Endothelial cell of umbilical vein (primary cell): ENCODE measurements around the gene CACNB1. TPM values are rescaled to one million over a fixed set of nuclear protein-coding genes. Genes with fewer than 3 reads are reported as not detected.

Experiments
- BruUV-seq: library from RNA; stranded (reverse); fragments of 400-500 nt; replicated peaks from 2 replicates; lab custom pipeline; 2021; lab: Mats Ljungman, UMichigan
- CTCF ChIA-PET: fragments of 300-600, 350-600 bp; sonication (Branson Sonifier 250); formaldehyde crosslinking; loops from one replicate; lab custom pipeline; 2021; ENCODE audit warnings: antibody characterized with exemption, inconsistent platforms; lab: Charles Lee
- POLR2A ChIA-PET: fragments of 300-600, 350-600 bp; sonication (Branson Sonifier 250); formaldehyde crosslinking; loops from one replicate; lab custom pipeline; 2021; ENCODE audit warnings: antibody characterized with exemption, inconsistent platforms; lab: Charles Lee
- DNase-seq: peaks from one replicate; pipeline ENCODE4 v3.0.0-alpha.2; 2011; ENCODE audit warnings: low read depth, low spot score
- FAIRE-seq: peaks from 2 replicates; lab custom pipeline; 2011; peaks lifted over from hg19 to GRCh38; lab: Jason Lieb, UNC
- H2AFZ ChIP-seq: 2 replicates; pipeline ENCODE4 v1.6.0; 2012; ENCODE audit warnings: low read depth, low read length, control low read depth, inconsistent platforms
- H3K27ac ChIP-seq: 2 replicates; pipeline ENCODE4 v1.5.1; 2011; ENCODE audit warnings: low read depth, mild to moderate bottlenecking, control low read depth, low read length, moderate library complexity; ENCODE audit not compliant: insufficient read depth
- H3K27me3 ChIP-seq, 2 experiments: 2 replicates each; pipeline versions ENCODE4 v1.6.0 to v1.6.1; 2011; ENCODE audit warnings: low read length in 2 of 2, mixed read lengths in 1 of 2; ENCODE audit not compliant: control insufficient read depth in 2 of 2, insufficient read depth in 2 of 2
- H3K36me3 ChIP-seq, 2 experiments: 2 replicates in 1 of 2; 3 replicates in 1 of 2; pipeline ENCODE4 v1.5.1; 2011; ENCODE audit warnings: low read length in 2 of 2, mild to moderate bottlenecking in 1 of 2, moderate library complexity in 1 of 2; ENCODE audit not compliant: control insufficient read depth in 2 of 2, insufficient read depth in 2 of 2; ENCODE audit errors: extremely low read depth in 1 of 2
- H3K4me1 ChIP-seq: 3 replicates; pipeline ENCODE4 v1.5.1; 2011; ENCODE audit warnings: mild to moderate bottlenecking, low read length; ENCODE audit not compliant: control insufficient read depth, insufficient read depth; ENCODE audit errors: extremely low read depth
- H3K4me2 ChIP-seq: 2 replicates; pipeline ENCODE4 v1.6.1; 2011; ENCODE audit warnings: low read length, control low read depth, mixed read lengths; ENCODE audit not compliant: insufficient read depth
- H3K4me3 ChIP-seq, 3 experiments: fragments of 200-600 bp in 1 of 3; sonication (generic), shearing (Covaris generic) in 1 of 3; replicated peaks in 1 of 3; 2 replicates each; pipeline ENCODE4 v1.5.1; 2011 to 2016; ENCODE audit warnings: control low read depth in 3 of 3, low read length in 3 of 3, mild to moderate bottlenecking in 2 of 3, inconsistent platforms in 1 of 3, low read depth in 1 of 3, moderate library complexity in 1 of 3; ENCODE audit not compliant: insufficient read depth in 1 of 3
- H3K79me2 ChIP-seq: 2 replicates; pipeline ENCODE4 v1.6.0; 2012; ENCODE audit warnings: low read length, inconsistent platforms; ENCODE audit not compliant: control insufficient read depth, insufficient read depth
- H3K9ac ChIP-seq: replicated peaks from 2 replicates; pipeline ENCODE3; 2011; ENCODE audit warnings: low read length, control low read depth; ENCODE audit not compliant: insufficient read depth; ENCODE audit errors: extremely low read depth
- H3K9me1 ChIP-seq: replicated peaks from 3 replicates; pipeline ENCODE4 v1.6.0; 2011; ENCODE audit warnings: mild to moderate bottlenecking, low read length; ENCODE audit not compliant: control insufficient read depth, insufficient read depth; ENCODE audit errors: extremely low read depth
- H3K9me3 ChIP-seq: replicated peaks from 2 replicates; pipeline ENCODE4 v1.5.1; 2012; ENCODE audit warnings: low read length, inconsistent platforms; ENCODE audit not compliant: control insufficient read depth, insufficient read depth
- H4K20me1 ChIP-seq: replicated peaks from 2 replicates; pipeline ENCODE3; 2011; ENCODE audit warnings: mild to moderate bottlenecking, low read length; ENCODE audit not compliant: control insufficient read depth, insufficient read depth; ENCODE audit errors: extremely low read depth
- CTCF ChIP-seq, 2 donors: IDR thresholded peaks; 1 replicate in 1 of 2; 2 replicates in 1 of 2; pipeline ENCODE4 v1.5.1; 2011; ENCODE audit warnings: low read length in 2 of 2, mild to moderate bottlenecking in 2 of 2, moderate library complexity in 2 of 2, control low read depth in 1 of 2, inconsistent platforms in 1 of 2, low read depth in 1 of 2; ENCODE audit not compliant: insufficient read depth in 1 of 2; ENCODE audit errors: extremely low read depth in 1 of 2
- EZH2 ChIP-seq: IDR thresholded peaks from 2 replicates; pipeline ENCODE4 v1.6.1; 2012; ENCODE audit warnings: borderline replicate concordance, low read depth, mild to moderate bottlenecking, moderate library complexity, low read length, inconsistent platforms; ENCODE audit not compliant: severe bottlenecking
- FOS ChIP-seq: IDR thresholded peaks from 2 replicates; pipeline ENCODE4 v1.6.1; 2011; ENCODE audit warnings: mild to moderate bottlenecking, low read length, moderate library complexity, borderline replicate concordance; ENCODE audit not compliant: insufficient read depth
- GATA2 ChIP-seq: IDR thresholded peaks from 2 replicates; pipeline ENCODE4 v1.7.0; 2011; ENCODE audit warnings: low read depth, mild to moderate bottlenecking, moderate library complexity, mixed read lengths, low read length; ENCODE audit not compliant: insufficient read length, insufficient read depth
- JUN ChIP-seq: IDR thresholded peaks from 2 replicates; pipeline ENCODE4 v1.6.1; 2011; ENCODE audit warnings: borderline replicate concordance, low read depth; ENCODE audit not compliant: insufficient read length, insufficient read depth
- MAX ChIP-seq: IDR thresholded peaks from 2 replicates; pipeline ENCODE4 v1.6.1; 2011; ENCODE audit not compliant: insufficient read depth, insufficient read length
- MYC ChIP-seq: IDR thresholded peaks from one replicate; pipeline ENCODE4 v1.6.1; 2011; ENCODE audit warnings: mild to moderate bottlenecking, low read depth, low read length
- POLR2A ChIP-seq: IDR thresholded peaks from 2 replicates; pipeline ENCODE4 v1.6.1; 2012; ENCODE audit warnings: low read depth, mild to moderate bottlenecking, control low read depth, low read length
- POLR2AphosphoS5 ChIP-seq: IDR thresholded peaks from 2 replicates; pipeline ENCODE4 v1.6.1; 2012; ENCODE audit warnings: low read depth, mild to moderate bottlenecking, control low read depth, low read length, moderate library complexity; ENCODE audit not compliant: insufficient read depth
- dilution Hi-C: fragments of 300-500 bp; cut with MboI; formaldehyde crosslinking; loops from one replicate; pipeline ENCODE4 v1.15.0; 2019; ENCODE audit warnings: low sequenced_read_pairs; ENCODE audit not compliant: extremely low pct_ligation_motif_present
- intact Hi-C: fragments of 100-400 bp; cut with micrococcal nuclease; formaldehyde crosslinking; loops from one replicate; pipeline ENCODE4 v1.10.0; 2022
- polyA plus RNA-seq, 4 experiments: library from polyadenylated mRNA; depleted of rRNA in 3 of 4; stranded (reverse) in 3 of 4; unstranded in 1 of 4; fragments of >200 nt; gene quantifications; 2 replicates each; pipeline versions ENCODE4 v1.2.1 to v1.2.3, GENCODE V29; 2011 to 2012; ENCODE audit warnings: missing spikeins in 1 of 4
- total RNA-seq: library from RNA; stranded (reverse); gene quantifications from 2 replicates; pipeline ENCODE4 v1.2.3, GENCODE V29; 2021

CACNB1 gene
- total and polyA plus RNA-seq, 2 donors (not counting 3 experiments of a cell fraction or from before 2014, with no cell fraction given), result 4.7 to 12.3 TPM

- FAIRE-seq, result no peak
- Histone ChIP-seq H3K4me1 (peaks cover 12% of the 10 kb centered on the region), H3K4me2 (no peak overlapping the region), H3K27ac (no peak overlapping the region), H3K27me3 (no peaks in the 10 kb centered on the region), H3K9me3 (no peaks in the 10 kb centered on the region), H3K9ac (no peak overlapping the region), H4K20me1 (no peaks in the 10 kb centered on the region), H3K36me3 (peaks cover 5 to 8% of the 10 kb centered on the region in 2 experiments), H3K79me2 (no peaks in the 10 kb centered on the region), H2AFZ (no peak overlapping the region), H3K9me1 (no peaks in the 10 kb centered on the region), H3K4me3 (no peak overlapping the region)
- POLR2A ChIA-PET, result no interaction called here
- no peak for DNase-seq
- dilution Hi-C loops, result no loop called here
- intact Hi-C loops, result no loop called here
- CTCF ChIA-PET, result interaction anchor here (2.0 to 11.0 kb wide), 2 partner anchors 13 to 194 kb away, joined by 11 to 130 read pairs; no protein-coding TSS in a partner anchor
- BruUV-seq, result no TSS peak
- no peak for TF ChIP-seq JUN
- TF ChIP-seq POLR2AphosphoS5, result no peak
- no peak for TF ChIP-seq EZH2
- no peak for TF ChIP-seq GATA2
- TF ChIP-seq POLR2A, result no peak
- no peak for TF ChIP-seq MYC
- TF ChIP-seq MAX, result no peak
- TF ChIP-seq CTCF (IDR thresholded peaks at IDR 0.05; ENCODE audit: extremely low read depth in 1 of 2, insufficient read depth in 1 of 2, low read depth in 1 of 2, low read length in 2 of 2), result no peak
- no peak for TF ChIP-seq FOS
Measured at GRCh38 chr17:39177256-39177655, 20.2 kb downstream of the CACNB1 start.
